Measurements from ENCODE around the gene NDUFA8.

The NDUFA8 gene

GRCh38 chr9:122111413-122112085, 48.0 kb downstream of the NDUFA8 start:
- Histone ChIP-seq H3K18ac (ENCODE audit: low read length) (no peak overlapping the region), H2AFZ (ENCODE audit: insufficient read depth, low read length, poor library complexity) (no peak overlapping the region), H3K36me3 (ENCODE audit: control insufficient read depth in 1 of 2, insufficient read depth in 2 of 2, low read length in 2 of 2) (no peaks in the 10 kb centered on the region), H2BK120ac (ENCODE audit: insufficient read depth, low read length, poor library complexity) (no peak overlapping the region), H4K91ac (ENCODE audit: low read depth, low read length) (no peak overlapping the region), H3K14ac (ENCODE audit: low read length) (no peak overlapping the region), H4K12ac (ENCODE audit: low read depth, low read length) (no peak overlapping the region), H3K4me3 (ENCODE audit: low read depth, low read length) (no peak overlapping the region), H3K4me2 (ENCODE audit: low read length) (no peak overlapping the region), H2BK5ac (ENCODE audit: low read depth, low read length, poor library complexity) (no peak overlapping the region), H3K9me3 (ENCODE audit: insufficient read depth, low read depth, low read length) (no peaks in the 10 kb centered on the region), H3K4me1 (ENCODE audit: control insufficient read depth in 1 of 2, insufficient read depth in 2 of 2, low read length in 2 of 2) (no peaks in the 10 kb centered on the region), H3K4ac (ENCODE audit: low read depth, low read length) (no peak overlapping the region), H3K27ac (ENCODE audit: low read depth, low read length) (no peak overlapping the region), H2BK12ac (ENCODE audit: low read length) (no peak overlapping the region), H4K8ac (ENCODE audit: low read depth, low read length) (no peak overlapping the region), H3K9ac (ENCODE audit: low read length) (no peak overlapping the region), H3K23ac (ENCODE audit: low read length) (no peak overlapping the region), H3K79me1 (ENCODE audit: low read length) (no peaks in the 10 kb centered on the region), H3K79me2 (ENCODE audit: control insufficient read depth, insufficient read depth, low read length, poor library complexity) (no peaks in the 10 kb centered on the region), H3K27me3 (ENCODE audit: insufficient read depth, low read length) (no peaks in the 10 kb centered on the region), H2AK5ac (ENCODE audit: low read length) (no peak overlapping the region)
- DNase-seq: no peak
- WGBS (ENCODE audit: extremely low coverage, insufficient coverage, insufficient read length): no CpG with 5 or more reads among the region's 9 CpGs

- Histone ChIP-seq H3K27ac (ENCODE audit: low read depth, low read length) (no peak overlapping the region), H3K14ac (ENCODE audit: low read length) (no peak overlapping the region), H3K4me1 (ENCODE audit: control insufficient read depth in 1 of 2, insufficient read depth in 2 of 2, low read length in 2 of 2) (no peaks in the 10 kb centered on the region), H3K27me3 (ENCODE audit: insufficient read depth, low read length) (no peaks in the 10 kb centered on the region), H3K9me3 (ENCODE audit: insufficient read depth, low read depth, low read length) (no peaks in the 10 kb centered on the region), H4K8ac (ENCODE audit: low read depth, low read length) (no peak overlapping the region), H3K4ac (ENCODE audit: low read depth, low read length) (no peak overlapping the region), H4K91ac (ENCODE audit: low read depth, low read length) (no peak overlapping the region), H3K18ac (ENCODE audit: low read length) (no peak overlapping the region), H4K12ac (ENCODE audit: low read depth, low read length) (no peak overlapping the region), H3K23ac (ENCODE audit: low read length) (no peak overlapping the region), H2BK5ac (ENCODE audit: low read depth, low read length, poor library complexity) (no peak overlapping the region), H3K4me2 (ENCODE audit: low read length) (no peak overlapping the region), H3K79me1 (ENCODE audit: low read length) (no peaks in the 10 kb centered on the region), H3K4me3 (ENCODE audit: low read depth, low read length) (no peak overlapping the region), H2BK120ac (ENCODE audit: insufficient read depth, low read length, poor library complexity) (no peak overlapping the region), H3K9ac (ENCODE audit: low read length) (no peak overlapping the region), H2BK12ac (ENCODE audit: low read length) (no peak overlapping the region), H3K36me3 (ENCODE audit: control insufficient read depth in 1 of 2, insufficient read depth in 2 of 2, low read length in 2 of 2) (no peaks in the 10 kb centered on the region), H3K79me2 (ENCODE audit: control insufficient read depth, insufficient read depth, low read length, poor library complexity) (no peaks in the 10 kb centered on the region), H2AK5ac (ENCODE audit: low read length) (no peak overlapping the region), H2AFZ (ENCODE audit: insufficient read depth, low read length, poor library complexity) (no peak overlapping the region)
- DNase-seq: no peak
- no CpG with 5 or more reads among the region's 7 CpGs for WGBS (ENCODE audit: extremely low coverage, insufficient coverage, insufficient read length)
Observed at GRCh38 chr9:122110100-122110833, 49.3 kb downstream of the NDUFA8 start.

GRCh38 chr9:122109035-122109813, 50.4 kb downstream of the NDUFA8 start:
- Histone ChIP-seq H3K79me1 (ENCODE audit: low read length) (no peaks in the 10 kb centered on the region), H2BK5ac (ENCODE audit: low read depth, low read length, poor library complexity) (no peak overlapping the region), H2BK12ac (ENCODE audit: low read length) (no peak overlapping the region), H3K27ac (ENCODE audit: low read depth, low read length) (no peak overlapping the region), H3K4me3 (ENCODE audit: low read depth, low read length) (no peak overlapping the region), H2AFZ (ENCODE audit: insufficient read depth, low read length, poor library complexity) (no peak overlapping the region), H4K8ac (ENCODE audit: low read depth, low read length) (no peak overlapping the region), H3K23ac (ENCODE audit: low read length) (no peak overlapping the region), H4K12ac (ENCODE audit: low read depth, low read length) (no peak overlapping the region), H3K9ac (ENCODE audit: low read length) (no peak overlapping the region), H4K91ac (ENCODE audit: low read depth, low read length) (no peak overlapping the region), H3K4ac (ENCODE audit: low read depth, low read length) (no peak overlapping the region), H3K27me3 (ENCODE audit: insufficient read depth, low read length) (no peaks in the 10 kb centered on the region), H3K14ac (ENCODE audit: low read length) (no peak overlapping the region), H3K4me2 (ENCODE audit: low read length) (no peak overlapping the region), H3K4me1 (ENCODE audit: control insufficient read depth in 1 of 2, insufficient read depth in 2 of 2, low read length in 2 of 2) (no peaks in the 10 kb centered on the region), H3K36me3 (ENCODE audit: control insufficient read depth in 1 of 2, insufficient read depth in 2 of 2, low read length in 2 of 2) (no peaks in the 10 kb centered on the region), H2AK5ac (ENCODE audit: low read length) (no peak overlapping the region), H3K18ac (ENCODE audit: low read length) (no peak overlapping the region), H3K9me3 (ENCODE audit: insufficient read depth, low read depth, low read length) (no peaks in the 10 kb centered on the region), H2BK120ac (ENCODE audit: insufficient read depth, low read length, poor library complexity) (no peak overlapping the region), H3K79me2 (ENCODE audit: control insufficient read depth, insufficient read depth, low read length, poor library complexity) (no peaks in the 10 kb centered on the region)
- no peak for DNase-seq
- WGBS (ENCODE audit: extremely low coverage, insufficient coverage, insufficient read length): no CpG with 5 or more reads among the region's 3 CpGs

- Histone ChIP-seq H2AFZ (ENCODE audit: insufficient read depth, low read length, poor library complexity) (no peak overlapping the region), H3K36me3 (ENCODE audit: control insufficient read depth in 1 of 2, insufficient read depth in 2 of 2, low read length in 2 of 2) (no peaks in the 10 kb centered on the region), H3K27ac (ENCODE audit: low read depth, low read length) (no peak overlapping the region), H3K18ac (ENCODE audit: low read length) (no peak overlapping the region), H4K8ac (ENCODE audit: low read depth, low read length) (no peak overlapping the region), H3K14ac (ENCODE audit: low read length) (no peak overlapping the region), H2BK5ac (ENCODE audit: low read depth, low read length, poor library complexity) (no peak overlapping the region), H3K4me2 (ENCODE audit: low read length) (no peak overlapping the region), H2AK5ac (ENCODE audit: low read length) (no peak overlapping the region), H3K4me1 (ENCODE audit: control insufficient read depth in 1 of 2, insufficient read depth in 2 of 2, low read length in 2 of 2) (no peaks in the 10 kb centered on the region), H3K79me1 (ENCODE audit: low read length) (no peaks in the 10 kb centered on the region), H3K9ac (ENCODE audit: low read length) (no peak overlapping the region), H3K4ac (ENCODE audit: low read depth, low read length) (no peak overlapping the region), H3K27me3 (ENCODE audit: insufficient read depth, low read length) (no peaks in the 10 kb centered on the region), H4K12ac (ENCODE audit: low read depth, low read length) (no peak overlapping the region), H3K9me3 (ENCODE audit: insufficient read depth, low read depth, low read length) (no peaks in the 10 kb centered on the region), H3K79me2 (ENCODE audit: control insufficient read depth, insufficient read depth, low read length, poor library complexity) (no peaks in the 10 kb centered on the region), H2BK12ac (ENCODE audit: low read length) (no peak overlapping the region), H4K91ac (ENCODE audit: low read depth, low read length) (no peak overlapping the region), H2BK120ac (ENCODE audit: insufficient read depth, low read length, poor library complexity) (no peak overlapping the region), H3K23ac (ENCODE audit: low read length) (no peak overlapping the region), H3K4me3 (ENCODE audit: low read depth, low read length) (no peak overlapping the region)
- WGBS (ENCODE audit: extremely low coverage, insufficient coverage, insufficient read length): no CpG with 5 or more reads among the region's 7 CpGs
- DNase-seq: no peak
Observed at GRCh38 chr9:122107291-122107805, 52.2 kb downstream of the NDUFA8 start.

Data from trophoblast cell (in vitro differentiated cells and primary cell).